Stimulated activated CD8-positive, alpha-beta memory T cell treated with anti-CD3 and anti-CD28 coated beads, Interleukin-15, amount 100 ng/mL, for 1 hour (primary cell): Measurements from ENCODE around the gene GPATCH2.

Source experiments
- DNase-seq: peaks from one replicate; pipeline ENCODE4 v3.0.0-alpha.2; 2020; ENCODE audit warnings: low read depth

GPATCH2 gene

GRCh38 chr1:217577336-217577735 is 53.6 kb downstream of the GPATCH2 start:
- DNase-seq = no peak

GRCh38 chr1:217574265-217574949 is 56.5 kb downstream of the GPATCH2 start:
- DNase-seq = no peak

DNA sequence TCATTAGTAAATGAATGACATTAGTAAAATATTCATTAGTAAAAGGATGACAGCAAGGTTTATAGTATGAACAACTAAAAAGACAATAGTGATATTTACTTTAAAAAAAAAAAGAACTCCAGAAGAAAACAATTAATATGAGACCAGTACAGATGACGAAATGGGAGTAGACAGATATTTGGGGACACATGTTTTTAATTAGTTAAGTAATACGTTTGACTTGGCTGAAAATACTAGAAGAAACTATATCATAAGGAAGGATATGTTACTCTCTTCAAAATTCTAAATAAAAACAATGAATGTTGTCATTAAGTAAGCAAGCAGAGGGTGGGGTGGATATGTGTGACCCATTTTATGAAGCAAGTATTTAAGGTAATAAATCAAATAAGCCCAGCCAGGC is 61.9 kb downstream of the GPATCH2 start:
- no peak for DNase-seq

DNA sequence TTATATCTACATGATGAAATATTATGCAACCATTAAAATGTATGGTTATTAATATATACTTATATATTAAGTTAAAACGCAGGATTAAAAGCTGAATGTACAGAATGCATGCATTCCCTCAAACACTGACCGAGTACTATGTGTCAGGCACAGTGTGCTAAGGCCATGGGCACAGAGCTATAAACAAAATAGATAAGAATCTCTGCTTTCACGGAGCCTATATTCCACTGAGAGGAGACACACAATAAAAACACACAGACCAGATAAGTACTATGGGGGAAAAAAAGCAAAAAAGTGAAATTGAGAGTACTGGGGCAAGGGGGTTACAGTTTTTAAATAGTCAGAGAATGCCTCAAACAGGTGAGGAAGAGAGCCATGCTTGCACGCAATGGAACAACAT is 62.7 kb downstream of the GPATCH2 start:
- DNase-seq = no peak

DNA sequence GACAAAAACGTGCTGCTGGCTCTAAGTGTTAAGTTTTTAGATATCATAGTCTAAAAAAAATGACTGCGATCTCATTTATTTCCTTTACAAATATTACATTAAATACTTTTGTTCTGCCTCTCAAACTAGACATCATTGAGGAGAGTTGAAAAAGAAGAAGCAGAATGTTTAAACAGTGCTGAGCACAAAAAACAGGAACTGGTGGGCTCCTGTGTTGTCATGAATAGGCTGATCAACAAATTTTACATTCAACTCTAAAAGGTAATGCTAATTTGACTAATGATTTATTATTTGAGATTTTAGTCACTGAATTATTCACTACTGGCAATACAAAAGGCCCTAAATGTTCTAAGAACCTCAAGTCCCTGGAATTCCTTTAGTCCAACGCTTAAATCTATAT is 66.1 kb downstream of the GPATCH2 start:
- no peak for DNase-seq

- DNase-seq = no peak
These were observed 66.7 kb downstream of the GPATCH2 start for GRCh38 chr1:217564207-217564606.

DNA sequence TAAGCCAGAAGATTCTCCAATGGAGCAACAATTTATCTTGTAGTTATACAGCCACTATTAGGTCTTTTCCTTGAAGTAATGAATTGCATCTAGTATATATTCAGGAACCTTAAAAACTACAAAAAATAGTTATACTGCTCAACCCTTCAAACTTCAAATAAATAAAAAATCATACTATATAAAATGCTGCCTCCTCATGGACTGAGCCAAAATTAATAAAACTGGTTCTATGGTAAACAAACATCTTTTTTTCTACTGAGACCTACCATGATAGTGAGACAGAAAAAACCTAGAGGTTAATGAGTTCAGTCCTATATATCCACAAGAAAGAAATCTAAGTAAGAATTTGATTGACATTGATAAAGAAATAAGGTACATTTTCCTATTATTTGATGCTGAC is 67.7 kb downstream of the GPATCH2 start:
- no peak for DNase-seq

GRCh38 chr1:217562229-217562878 is 68.5 kb downstream of the GPATCH2 start:
- no peak for DNase-seq

DNA sequence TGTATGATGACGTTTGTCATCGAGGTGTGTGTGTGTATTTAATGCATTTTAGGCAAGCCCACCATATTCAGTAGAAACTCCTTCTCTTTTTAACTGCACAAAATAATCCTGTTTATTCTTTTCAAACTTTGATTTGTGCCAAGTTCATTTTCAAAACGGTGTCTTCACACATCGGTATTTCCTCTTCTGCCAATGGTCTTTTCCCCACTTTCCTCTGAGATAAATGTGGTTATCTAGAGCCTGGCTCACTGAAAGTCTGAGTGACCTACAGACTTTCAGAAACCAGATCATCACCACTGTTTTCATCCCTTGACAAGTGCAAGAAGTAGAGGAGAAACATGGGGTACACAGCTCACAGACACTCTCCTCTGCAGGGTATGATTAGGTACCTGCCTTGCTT is 69.4 kb downstream of the GPATCH2 start:
- no peak for DNase-seq

- no peak for DNase-seq
These were observed 76.0 kb downstream of the GPATCH2 start for GRCh38 chr1:217554849-217555248.

GRCh38 chr1:217553949-217554509 is 76.9 kb downstream of the GPATCH2 start:
- DNase-seq = no peak

DNA sequence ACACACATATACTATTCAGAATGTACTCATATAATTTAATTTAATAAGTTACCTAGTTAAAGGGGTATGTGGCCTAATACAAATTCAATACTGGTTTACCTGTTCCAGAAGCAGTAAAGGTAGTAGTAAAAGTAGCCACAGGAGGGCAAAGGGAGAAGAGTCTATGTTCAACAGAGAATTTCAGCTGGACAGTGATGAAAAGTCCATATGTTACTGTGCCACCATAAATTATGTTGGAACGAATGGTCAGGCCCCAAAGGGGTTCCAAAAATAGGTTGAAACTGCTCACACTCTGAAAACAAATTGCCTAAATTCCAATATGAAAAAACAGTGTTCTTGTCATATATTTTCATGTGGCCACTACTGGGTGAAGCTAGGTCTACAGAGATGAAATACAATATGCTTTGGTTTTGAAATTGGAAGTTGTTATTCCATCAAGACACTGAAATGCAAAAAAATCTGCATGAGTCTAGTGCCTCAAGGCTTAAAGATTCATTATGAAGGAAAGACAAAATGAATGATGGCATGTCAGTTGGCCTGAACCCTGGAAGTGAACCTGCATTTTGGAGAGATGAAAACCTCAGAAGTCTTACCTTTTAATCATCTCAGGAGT is 78.4 kb downstream of the GPATCH2 start:
- no peak for DNase-seq

- DNase-seq = no peak
These were observed 88.1 kb downstream of the GPATCH2 start for GRCh38 chr1:217542837-217543236.

DNA sequence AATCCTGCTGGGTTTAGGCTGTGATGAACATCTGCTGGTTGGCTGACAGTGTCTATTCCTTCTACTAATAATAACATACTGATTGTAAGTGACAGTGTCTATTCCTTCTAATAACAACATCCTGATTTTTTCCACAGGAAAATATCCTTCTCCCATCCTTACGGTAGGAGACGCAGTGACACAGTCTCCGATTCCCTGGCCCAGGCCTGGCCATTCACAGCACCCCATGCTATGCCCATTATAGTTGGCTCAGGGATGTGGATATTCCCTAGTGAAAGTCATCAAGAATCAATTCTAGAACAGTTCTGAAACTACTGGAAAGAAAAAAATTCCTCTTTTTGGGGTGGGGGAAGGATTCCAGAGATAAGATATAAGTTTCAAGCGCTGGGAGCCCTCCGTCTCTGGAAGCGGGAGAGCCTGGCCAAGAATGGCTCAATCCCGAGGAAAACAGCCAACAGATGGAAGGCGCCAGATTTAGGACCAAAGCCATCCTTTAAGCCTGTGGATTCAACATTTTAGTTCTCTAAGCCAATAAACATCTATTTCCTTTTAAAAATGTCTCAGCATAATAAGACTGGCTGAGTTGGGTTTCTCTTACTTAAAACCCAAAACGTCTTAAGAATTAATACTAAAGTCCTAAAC is 88.6 kb downstream of the GPATCH2 start:
- no peak for DNase-seq

- no peak for DNase-seq
These were observed 90.6 kb downstream of the GPATCH2 start for GRCh38 chr1:217540321-217540720.

GRCh38 chr1:217539510-217539909 is 91.4 kb downstream of the GPATCH2 start:
- no peak for DNase-seq

GRCh38 chr1:217535601-217536377 is 95.1 kb downstream of the GPATCH2 start:
- no peak for DNase-seq

- DNase-seq = no peak
These were observed 96.3 kb downstream of the GPATCH2 start for GRCh38 chr1:217534566-217534965.

DNA sequence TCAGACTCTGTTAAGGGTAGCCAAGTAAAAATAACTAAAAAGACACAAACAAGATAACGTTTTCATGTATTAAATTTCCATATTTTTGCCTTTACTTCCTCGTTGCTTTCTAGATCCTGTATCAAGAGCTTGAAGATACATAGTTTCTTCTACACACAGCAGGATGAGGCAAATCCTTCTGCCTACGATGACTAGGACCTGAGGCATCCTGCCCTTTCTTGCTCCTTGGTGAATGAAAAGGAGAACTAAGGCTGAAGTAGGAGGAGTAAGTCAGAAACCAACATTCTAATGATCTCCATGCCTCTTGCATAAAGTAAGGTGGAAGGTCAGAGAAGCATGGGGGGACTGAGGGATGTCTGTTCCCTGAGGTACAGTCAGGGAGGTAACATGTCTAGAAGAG is 102.6 kb downstream of the GPATCH2 start:
- DNase-seq = no peak

DNA sequence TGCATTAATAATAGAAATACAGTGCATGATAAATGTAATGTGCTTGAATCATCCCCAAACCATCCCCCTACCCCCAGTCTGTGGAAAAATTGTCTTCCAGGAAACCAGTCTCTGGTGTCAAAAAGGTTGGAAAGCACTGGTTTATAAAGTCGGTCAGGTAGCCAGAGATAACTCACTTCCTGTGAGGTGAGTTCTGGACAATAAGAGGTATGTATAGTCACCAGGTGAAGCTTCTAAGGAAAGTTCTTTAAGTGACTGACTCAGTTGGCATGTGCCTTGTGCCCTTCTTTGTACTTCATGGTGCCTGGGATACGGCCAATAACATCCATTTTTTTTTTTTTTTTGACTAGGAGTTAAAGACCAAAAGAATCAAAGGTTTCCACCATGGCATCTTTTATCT is 103.7 kb downstream of the GPATCH2 start:
- no peak for DNase-seq

GRCh38 chr1:217526636-217527035 is 104.3 kb downstream of the GPATCH2 start:
- DNase-seq = no peak
